IMR-90 (cell line): ENCODE data around the gene HSD17B14. TPM values are rescaled to one million over a fixed set of nuclear protein-coding genes. Genes with fewer than 3 reads are reported as not detected.

ENCODE experiments used
- ATAC-seq: fragments of 200-7000 bp; cut with Tn5 transposase; 2 replicates; pipeline ENCODE4 v1.9.1; 2020; ENCODE audit warnings: low read depth, mild to moderate bottlenecking, moderate library complexity
- BruUV-seq: library from RNA; stranded (reverse); fragments of 400-500 nt; replicated peaks from 2 replicates; lab custom pipeline; 2021; lab: Mats Ljungman, UMichigan
- CTCF ChIA-PET: fragments of 300-600 bp; formaldehyde crosslinking; extraction: SDS; loops from one replicate; lab custom pipeline; 2021; ENCODE audit warnings: antibody characterized with exemption; lab: Yijun Ruan, JAX
- POLR2A ChIA-PET: fragments of 300-600 bp; sonication (Branson Sonifier 250); formaldehyde crosslinking; loops from one replicate; lab custom pipeline; 2022; ENCODE audit warnings: antibody characterized with exemption; ENCODE audit not compliant: unreplicated experiment; lab: Charles Lee
- DNase-seq: peaks from one replicate; pipeline ENCODE4 v3.0.0; 2013
- H2AFZ ChIP-seq: replicated peaks from 2 replicates; pipeline ENCODE3; 2013; ENCODE audit warnings: low read length, mild to moderate bottlenecking; ENCODE audit not compliant: poor library complexity
- H2AK5ac ChIP-seq: 2 replicates; pipeline ENCODE4 v1.6.1; 2013; ENCODE audit warnings: low read depth, low read length, inconsistent platforms
- H2AK9ac ChIP-seq: replicated peaks from 2 replicates; pipeline ENCODE3; 2013; ENCODE audit warnings: mild to moderate bottlenecking, low read depth, low read length, moderate library complexity; ENCODE audit not compliant: poor library complexity
- H2BK120ac ChIP-seq: 2 replicates; pipeline ENCODE4 v1.6.1; 2013; ENCODE audit warnings: low read depth, low read length, inconsistent platforms
- H2BK15ac ChIP-seq: 3 replicates; pipeline ENCODE4 v1.6.1; 2013; ENCODE audit warnings: low read depth, low read length, inconsistent platforms
- H2BK20ac ChIP-seq: 2 replicates; pipeline ENCODE4 v1.6.1; 2013; ENCODE audit warnings: low read depth, mild to moderate bottlenecking, inconsistent platforms, low read length, moderate library complexity
- H2BK5ac ChIP-seq: 2 replicates; pipeline ENCODE4 v1.6.1; 2013; ENCODE audit warnings: mild to moderate bottlenecking, low read depth, low read length, inconsistent platforms; ENCODE audit not compliant: poor library complexity, severe bottlenecking
- H3K14ac ChIP-seq: replicated peaks from 2 replicates; pipeline ENCODE4 v1.6.1; 2013; ENCODE audit warnings: low read depth, low read length, inconsistent platforms
- H3K18ac ChIP-seq: 2 replicates; pipeline ENCODE4 v1.6.1; 2013; ENCODE audit warnings: low read depth, low read length, control low read depth
- H3K23ac ChIP-seq: 2 replicates; pipeline ENCODE4 v1.6.1; 2013; ENCODE audit warnings: low read depth, low read length, inconsistent platforms
- H3K27ac ChIP-seq: 2 replicates; pipeline ENCODE4 v1.5.1; 2013; ENCODE audit warnings: mild to moderate bottlenecking, control low read depth, low read length; ENCODE audit not compliant: insufficient read depth
- H3K27me3 ChIP-seq: 2 replicates; pipeline ENCODE4 v1.6.1; 2013; ENCODE audit warnings: low read length; ENCODE audit not compliant: control insufficient read depth, insufficient read depth
- H3K36me3 ChIP-seq: 2 replicates; pipeline ENCODE4 v1.6.1; 2013; ENCODE audit warnings: low read length, mixed read lengths; ENCODE audit not compliant: control insufficient read depth, insufficient read depth
- H3K4ac ChIP-seq: 2 replicates; pipeline ENCODE4 v1.6.1; 2013; ENCODE audit warnings: low read depth, low read length, inconsistent platforms
- H3K4me1 ChIP-seq: 2 replicates; pipeline ENCODE4 v1.6.1; 2013; ENCODE audit warnings: low read length, mixed read lengths; ENCODE audit not compliant: control insufficient read depth, insufficient read depth
- H3K4me2 ChIP-seq: 2 replicates; pipeline ENCODE4 v1.6.1; 2013; ENCODE audit warnings: low read depth, mild to moderate bottlenecking, control low read depth, low read length, moderate library complexity
- H3K4me3 ChIP-seq: 2 replicates; pipeline ENCODE4 v1.5.1; 2013; ENCODE audit warnings: low read depth, mild to moderate bottlenecking, control low read depth, low read length, moderate library complexity; ENCODE audit not compliant: insufficient read depth
- H3K56ac ChIP-seq: 2 replicates; pipeline ENCODE4 v1.6.1; 2013; ENCODE audit warnings: low read length, inconsistent platforms; ENCODE audit not compliant: insufficient read depth; ENCODE audit errors: extremely low read depth
- H3K79me1 ChIP-seq, 2 experiments: 2 replicates each; pipeline ENCODE4 v1.6.1; 2013; ENCODE audit warnings: low read length in 2 of 2, inconsistent platforms in 1 of 2, low read depth in 1 of 2
- H3K9ac ChIP-seq: 2 replicates; pipeline ENCODE4 v1.6.1; 2013; ENCODE audit warnings: low read depth, low read length, control low read depth
- H3K9me1 ChIP-seq: 2 replicates; pipeline ENCODE4 v1.6.1; 2013; ENCODE audit warnings: low read length, inconsistent platforms; ENCODE audit not compliant: insufficient read depth
- H3K9me3 ChIP-seq: 2 replicates; pipeline ENCODE4 v1.6.1; 2013; ENCODE audit warnings: low read length; ENCODE audit not compliant: control insufficient read depth, insufficient read depth
- H4K20me1 ChIP-seq: 2 replicates; pipeline ENCODE4 v1.6.1; 2013; ENCODE audit warnings: low read length, inconsistent platforms; ENCODE audit not compliant: insufficient read depth
- H4K5ac ChIP-seq: 2 replicates; pipeline ENCODE4 v1.6.1; 2013; ENCODE audit warnings: mild to moderate bottlenecking, low read depth, low read length, control low read depth
- H4K8ac ChIP-seq, 2 experiments: 2 replicates each; pipeline ENCODE4 v1.6.1; 2013; ENCODE audit warnings: low read depth in 2 of 2, low read length in 2 of 2, control low read depth in 1 of 2, inconsistent platforms in 1 of 2
- H4K91ac ChIP-seq: 2 replicates; pipeline ENCODE4 v1.6.1; 2013; ENCODE audit warnings: low read depth, low read length, inconsistent platforms; ENCODE audit not compliant: insufficient read depth
- BHLHE40 ChIP-seq: fragments of 150-350 bp; IDR thresholded peaks from 2 replicates; pipeline ENCODE4 v1.6.1; 2016; ENCODE audit warnings: mild to moderate bottlenecking, low read depth, low read length
- CEBPB ChIP-seq: IDR thresholded peaks from 2 replicates; pipeline ENCODE4 v1.6.1; 2012; ENCODE audit warnings: low read depth, low read length, improper control_type of control experiment
- CHD1 ChIP-seq: IDR thresholded peaks from 2 replicates; pipeline ENCODE4 v1.6.1; 2012; ENCODE audit warnings: low read depth, low read length, improper control_type of control experiment
- CTCF ChIP-seq: conservative IDR thresholded peaks from 2 replicates; pipeline ENCODE4 v1.5.1; 2012; ENCODE audit warnings: mild to moderate bottlenecking, low read depth, low read length, improper control_type of control experiment
- FOS ChIP-seq: fragments of 150-350 bp; IDR thresholded peaks from 2 replicates; pipeline ENCODE4 v1.6.1; 2016; ENCODE audit warnings: low read depth, low read length
- MAFK ChIP-seq: IDR thresholded peaks from 2 replicates; pipeline ENCODE4 v1.6.1; 2012; ENCODE audit warnings: low read depth, low read length, improper control_type of control experiment
- MAZ ChIP-seq: IDR thresholded peaks from 2 replicates; pipeline ENCODE4 v1.6.1; 2012; ENCODE audit warnings: low read depth, mild to moderate bottlenecking, low read length, improper control_type of control experiment, moderate library complexity, borderline replicate concordance
- MXI1 ChIP-seq: IDR thresholded peaks from 2 replicates; pipeline ENCODE4 v1.6.1; 2012; ENCODE audit warnings: low read depth, mild to moderate bottlenecking, low read length, moderate library complexity, borderline replicate concordance
- NFE2L2 ChIP-seq: fragments of 150-350 bp; IDR thresholded peaks from 2 replicates; pipeline ENCODE4 v1.6.1; 2016; ENCODE audit warnings: low read depth, mild to moderate bottlenecking, low read length
- POLR2A ChIP-seq: IDR thresholded peaks from 2 replicates; pipeline ENCODE4 v1.6.1; 2012; ENCODE audit warnings: mild to moderate bottlenecking, low read depth, low read length
- RAD21 ChIP-seq: IDR thresholded peaks from 2 replicates; pipeline ENCODE4 v1.6.1; 2012; ENCODE audit warnings: low read length, improper control_type of control experiment
- RCOR1 ChIP-seq: IDR thresholded peaks from 2 replicates; pipeline ENCODE4 v1.6.1; 2012; ENCODE audit warnings: mild to moderate bottlenecking, low read length, improper control_type of control experiment; ENCODE audit not compliant: insufficient replicate concordance
- RFX5 ChIP-seq: IDR thresholded peaks from 2 replicates; pipeline ENCODE4 v1.8.0; 2012; ENCODE audit warnings: low read depth, mild to moderate bottlenecking, low read length, moderate library complexity
- SMC3 ChIP-seq: fragments of 150-350 bp; IDR thresholded peaks from 2 replicates; pipeline ENCODE4 v1.6.1; 2016; ENCODE audit warnings: low read depth, mild to moderate bottlenecking, antibody characterized with exemption, low read length, moderate library complexity
- WGBS, 2 experiments: methylation state at CpG; one replicate each; pipeline versions ENCODE4 v1.1.5 to v1.1.7; 2013; ENCODE audit warnings: missing lambda C conversion rate in 2 of 2; ENCODE audit not compliant: insufficient read length in 1 of 2; ENCODE audit errors: extremely low coverage in 2 of 2; 5-methylcytosine and 5-hydroxymethylcytosine counted together
- dilution Hi-C: fragments of 300-500 bp; cut with HindIII; formaldehyde crosslinking; loops from one replicate; pipeline ENCODE4 v1.14.3; 2018; ENCODE audit warnings: low sequenced_read_pairs; ENCODE audit not compliant: unreplicated experiment
- in situ Hi-C: fragments of 300-500 bp; cut with MboI; formaldehyde crosslinking; loops from 3 replicates; pipeline ENCODE4 v1.14.3; 2019; ENCODE audit warnings: low sequenced_read_pairs, inconsistent platforms, mixed read lengths
- intact Hi-C: fragments of 100-400 bp; cut with micrococcal nuclease; formaldehyde crosslinking; loops from 2 replicates; pipeline ENCODE4 v1.10.0; 2022
- polyA plus RNA-seq, 3 experiments: library from polyadenylated mRNA; depleted of rRNA; stranded (reverse); fragments of >200 nt; gene quantifications; 2 replicates each; pipeline ENCODE4 v1.2.3, GENCODE V29; 2012; ENCODE audit warnings: low replicate concordance in 1 of 3
- total RNA-seq: library from RNA; depleted of rRNA; stranded (reverse); fragments of >200 nt; gene quantifications from 2 replicates; pipeline ENCODE4 v1.2.3, GENCODE V29; 2012
- TF ChIP-seq, protein P1 (sequence below): fragments of 150-350 bp; IDR thresholded peaks from 2 replicates; pipeline ENCODE4 v1.6.1; 2017; ENCODE audit warnings: mild to moderate bottlenecking, antibody characterized with exemption, low read length, low read depth
- TF ChIP-seq, protein P2 (sequence below): fragments of 150-350 bp; IDR thresholded peaks from 2 replicates; pipeline ENCODE4 v1.6.1; 2016; ENCODE audit warnings: low read depth, mild to moderate bottlenecking, low read length, moderate library complexity, borderline replicate concordance

The HSD17B14 gene
- total and polyA plus RNA-seq, 2 of the 4 experiments (the other 2 are of a cell fraction) = 0.54 to 4.5 TPM

- Histone ChIP-seq H3K36me3 (peaks cover 21% of the 10 kb centered on the region), H3K27ac (no peak overlapping the region), H2AFZ (no peak overlapping the region), H3K4me3 (no peak overlapping the region), H4K20me1 (peaks cover 26% of the 10 kb centered on the region), H3K9me1 (peaks cover 4% of the 10 kb centered on the region; the same call in 1 of the 2 replicates), H2BK15ac (no peak overlapping the region), H3K4me2 (no peak overlapping the region), H4K5ac (no peak overlapping the region), H3K4me1 (peaks cover 21% of the 10 kb centered on the region), H3K4ac (no peak overlapping the region), H2AK5ac (no peak overlapping the region), H2BK20ac (no peak overlapping the region), H3K79me1 (peaks cover 11 to 62% of the 10 kb centered on the region in 2 experiments), H3K9ac (no peak overlapping the region), H3K9me3 (no peaks in the 10 kb centered on the region), H4K8ac (no peak overlapping the region), H4K91ac (no peak overlapping the region), H2BK5ac (no peak overlapping the region), H3K18ac (no peak overlapping the region), H2BK120ac (no peak overlapping the region), H3K27me3 (no peaks in the 10 kb centered on the region), H2AK9ac (no peak overlapping the region), H3K56ac (no peak overlapping the region), H3K23ac (no peak overlapping the region), H3K14ac (no peak overlapping the region)
- intact Hi-C loops = no loop called here
- no TSS peak for BruUV-seq
- no peak for ATAC-seq
- WGBS, 2 experiments = 95% methylated on average over 4 of the region's 9 CpGs; no CpG with 5 or more reads in 1 of the 2 experiments
- TF ChIP-seq RCOR1 (no peak), CTCF (no peak), BHLHE40 (no peak), POLR2A (no peak), MAZ (no peak), SMC3 (no peak), NFE2L2 (no peak), CEBPB (no peak), RAD21 (no peak), RFX5 (no peak), CHD1 (no peak), FOS (no peak), MXI1 (no peak), MAFK (no peak)
- TF ChIP-seq, protein P1, sequence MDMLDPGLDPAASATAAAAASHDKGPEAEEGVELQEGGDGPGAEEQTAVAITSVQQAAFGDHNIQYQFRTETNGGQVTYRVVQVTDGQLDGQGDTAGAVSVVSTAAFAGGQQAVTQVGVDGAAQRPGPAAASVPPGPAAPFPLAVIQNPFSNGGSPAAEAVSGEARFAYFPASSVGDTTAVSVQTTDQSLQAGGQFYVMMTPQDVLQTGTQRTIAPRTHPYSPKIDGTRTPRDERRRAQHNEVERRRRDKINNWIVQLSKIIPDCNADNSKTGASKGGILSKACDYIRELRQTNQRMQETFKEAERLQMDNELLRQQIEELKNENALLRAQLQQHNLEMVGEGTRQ = no peak
- TF ChIP-seq, protein P2, sequence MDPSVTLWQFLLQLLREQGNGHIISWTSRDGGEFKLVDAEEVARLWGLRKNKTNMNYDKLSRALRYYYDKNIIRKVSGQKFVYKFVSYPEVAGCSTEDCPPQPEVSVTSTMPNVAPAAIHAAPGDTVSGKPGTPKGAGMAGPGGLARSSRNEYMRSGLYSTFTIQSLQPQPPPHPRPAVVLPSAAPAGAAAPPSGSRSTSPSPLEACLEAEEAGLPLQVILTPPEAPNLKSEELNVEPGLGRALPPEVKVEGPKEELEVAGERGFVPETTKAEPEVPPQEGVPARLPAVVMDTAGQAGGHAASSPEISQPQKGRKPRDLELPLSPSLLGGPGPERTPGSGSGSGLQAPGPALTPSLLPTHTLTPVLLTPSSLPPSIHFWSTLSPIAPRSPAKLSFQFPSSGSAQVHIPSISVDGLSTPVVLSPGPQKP = no peak
- CTCF ChIA-PET = no interaction called here
- DNase-seq = no peak
- in situ Hi-C loops = no loop called here
- dilution Hi-C loops = no loop called here
- POLR2A ChIA-PET = no interaction called here
Measured at GRCh38 chr19:48870048-48870447, 33.8 kb upstream of the HSD17B14 start.
